Adrenal gland (tissue), 12 donors: Measurements from ENCODE around the gene SLC4A1. TPM values are rescaled to one million over a fixed set of nuclear protein-coding genes. Genes with fewer than 3 reads are reported as not detected.

ENCODE experiments used
- DNase-seq, 7 donors: peaks; one replicate each; pipeline ENCODE4 v3.0.0-alpha.2; 2019 to 2020
- H3K27ac ChIP-seq, 5 donors: fragments of 200-600 bp; sonication (generic) in 4 of 5; 1 replicate in 3 of 5; 2 replicates in 2 of 5; pipeline versions ENCODE4 v1.5.1 to v1.8.0; 2016 to 2020; ENCODE audit warnings: mild to moderate bottlenecking in 1 of 5
- H3K27me3 ChIP-seq: fragments of 200-600 bp; 2 replicates; pipeline ENCODE4 v1.8.0; 2021
- H3K36me3 ChIP-seq, 2 donors: fragments of 200-600 bp; replicated peaks in 1 of 2; 1 replicate in 1 of 2; 2 replicates in 1 of 2; pipeline versions ENCODE4 v1.5.1 to v1.8.0; 2018 to 2022
- H3K4me1 ChIP-seq, 2 donors: fragments of 200-600 bp; replicated peaks in 1 of 2; 1 replicate in 1 of 2; 2 replicates in 1 of 2; pipeline versions ENCODE4 v1.5.1 to v1.8.0; 2018 to 2021
- H3K4me3 ChIP-seq, 4 donors: fragments of 200-600 bp; sonication (generic) in 3 of 4; one replicate each; pipeline ENCODE4 v1.5.1; 2016 to 2018
- H3K9me3 ChIP-seq, 3 donors: fragments of 200-600 bp; sonication (generic) in 1 of 3; replicated peaks in 1 of 3; 1 replicate in 2 of 3; 2 replicates in 1 of 3; pipeline versions ENCODE4 v1.5.1 to v1.8.0; 2016 to 2021
- CTCF ChIP-seq, 6 experiments: fragments of 450-650 bp in 4 of 6; fragments of 200-600 bp in 2 of 6; sonication (generic) in 1 of 6; IDR thresholded peaks; 1 replicate in 5 of 6; 2 replicates in 1 of 6; pipeline versions ENCODE4 v1.5.1 to v1.8.0; 2016 to 2021; ENCODE audit warnings: antibody characterized with exemption in 6 of 6, mild to moderate bottlenecking in 2 of 6, moderate library complexity in 1 of 6
- POLR2A ChIP-seq, 2 donors: fragments of 450-650 bp; IDR thresholded peaks; one replicate each; pipeline ENCODE4 v1.6.1; 2017; ENCODE audit warnings: antibody characterized with exemption in 2 of 2, mild to moderate bottlenecking in 2 of 2, moderate library complexity in 1 of 2
- WGBS, 4 donors: extraction: QIAGEN DNeasy Blood & Tissue Kit in 2 of 4; methylation state at CpG; one replicate each; pipeline versions ENCODE4 v1.1.5 to v1.1.7; 2013 to 2017; 5-methylcytosine and 5-hydroxymethylcytosine counted together
- intact Hi-C, 2 donors: fragments of 100-400 bp; cut with DNase I; formaldehyde crosslinking; loops; one replicate each; pipeline versions ENCODE4 v1.14.1 to v1.15.0; 2022 to 2023
- polyA plus RNA-seq, 3 donors: library from polyadenylated mRNA; stranded (reverse); fragments of 200-250 nt in 2 of 3; fragments of 350-450 nt in 1 of 3; fragmentation: Illumina TruSeq in 1 of 3; extraction: RNeasy Lipid Tissue Mini Kit (QIAGEN cat#74804) in 1 of 3; gene quantifications; one replicate each; pipeline ENCODE4 v1.2.3, GENCODE V29; 2013 to 2014
- total RNA-seq, 9 donors: library from RNA; depleted of rRNA in 4 of 9; stranded (reverse); fragments of >200 nt in 4 of 9; fragments of 120-200 nt in 1 of 9; fragmentation: NEBNext Ultra II Directional in 1 of 9; extraction: Animal tissue kit (Norgen Biotek cat#: 25700) in 1 of 9; gene quantifications; one replicate each; pipeline versions ENCODE4 v1.1.0 to v1.2.4, GENCODE V29; 2013 to 2023
- donor health status: healthy with polysubstance abuse.
- donor health status: Bipolar disorder and iron deficiency.
- donor health status: DM: yes; HTN: yes; CAD: no.
- donor health status: DM: no; HTN: no; CAD: no.
- donor health status: DM: no; HTN: no; CAD: no.
- donor health status: DM: yes; HTN: yes; CAD: no.

Gene SLC4A1
- total and polyA plus RNA-seq, 12 donors: 0.13 to 8.5 (median 0.17) TPM; not detected in 6

- Histone ChIP-seq H3K27ac (no peak overlapping the region), H3K36me3 (no peaks in the 10 kb centered on the region), H3K4me3 (no peak overlapping the region), H3K9me3 (no peaks in the 10 kb centered on the region), H3K27me3 (no peaks in the 10 kb centered on the region), H3K4me1 (peaks cover 0 to 5% of the 10 kb centered on the region in 2 donors)
- no peak for TF ChIP-seq POLR2A (IDR thresholded peaks at IDR 0.05)
- no peak for TF ChIP-seq CTCF (IDR thresholded peaks at IDR 0.05)
- intact Hi-C loops: no loop called here
- 78 to 84% (median 81%) methylated on average over 9 of the region's 9 CpGs for WGBS, 4 donors
- no peak for DNase-seq
These were observed 37.8 kb downstream of the SLC4A1 start for GRCh38 chr17:44230140-44230539.

- H3K4me3 ChIP-seq: no peak overlapping the region
- TF ChIP-seq CTCF (IDR thresholded peaks at IDR 0.05): no peak
- TF ChIP-seq POLR2A (IDR thresholded peaks at IDR 0.05): no peak
- no peak overlapping the region for H3K27ac ChIP-seq
- DNase-seq: no peak
- intact Hi-C loops: no loop called here
- 78 to 86% (median 86%) methylated on average over 6 of the region's 6 CpGs; no CpG with 5 or more reads in 1 of the 4 donors for WGBS, 4 donors
- H3K36me3 ChIP-seq: no peaks in the 10 kb centered on the region
- no peaks in the 10 kb centered on the region for H3K27me3 ChIP-seq
- H3K9me3 ChIP-seq: no peaks in the 10 kb centered on the region
- H3K4me1 ChIP-seq: peaks cover 0 to 3% of the 10 kb centered on the region in 2 donors
These were observed 38.8 kb downstream of the SLC4A1 start for GRCh38 chr17:44229090-44229489.

GRCh38 chr17:44223541-44224071 lies 44.3 kb downstream of the SLC4A1 start:
- 24 to 29% (median 27%) methylated on average over 7 of the region's 7 CpGs for WGBS, 4 donors
- no peaks in the 10 kb centered on the region for H3K9me3 ChIP-seq
- TF ChIP-seq CTCF (IDR thresholded peaks at IDR 0.05) (no peak), POLR2A (IDR thresholded peaks at IDR 0.05) (peak in 1 of 2 donors; percentile 19)
- H3K4me3 ChIP-seq: no peak overlapping the region
- no peaks in the 10 kb centered on the region for H3K36me3 ChIP-seq
- H3K27me3 ChIP-seq: no peaks in the 10 kb centered on the region
- H3K27ac ChIP-seq: peak overlapping the region; percentile 37 to 100 (median 99)
- peaks cover 14 to 23% of the 10 kb centered on the region in 2 donors for H3K4me1 ChIP-seq
- DNase-seq: peak; percentile 93 to 97 (median 96)
- intact Hi-C loops: no loop called here

GRCh38 chr17:44222112-44222869 lies 45.6 kb downstream of the SLC4A1 start:
- intact Hi-C loops: no loop called here

More at GRCh38 chr17:44222112-44222869, 45.6 kb downstream of the SLC4A1 start:
- peak; percentile 85 to 96 (median 89) for DNase-seq
- H3K36me3 ChIP-seq: no peaks in the 10 kb centered on the region
- peak overlapping the region in 3 of 4 donors; percentile 24 to 81 (median 58) for H3K4me3 ChIP-seq
- H3K4me1 ChIP-seq: peaks cover 20 to 34% of the 10 kb centered on the region in 2 donors
- no peaks in the 10 kb centered on the region for H3K9me3 ChIP-seq
- TF ChIP-seq POLR2A (IDR thresholded peaks at IDR 0.05): peak; percentile 66 to 82
- peak in 5 of 6 experiments; percentile 13 to 39 (median 31) for TF ChIP-seq CTCF (IDR thresholded peaks at IDR 0.05)
- H3K27ac ChIP-seq: peak overlapping the region; percentile 37 to 100 (median 99)
- WGBS, 4 donors: 1 to 2% (median 1%) methylated on average over 27 to 36 of the region's 36 CpGs
- H3K27me3 ChIP-seq: no peaks in the 10 kb centered on the region
